Loucy (cell line): ENCODE results near the gene ENDOD1.

ENCODE experiments used
- H2AFZ ChIP-seq: fragments of 200-600 bp; sonication (generic); 2 replicates; pipeline ENCODE4 v1.6.0; 2016; ENCODE audit warnings: antibody characterized with exemption, mild to moderate bottlenecking, low read length, moderate library complexity
- H3F3A ChIP-seq: fragments of 200-600 bp; 2 replicates; pipeline ENCODE4 v1.6.0; 2016; ENCODE audit warnings: antibody characterized with exemption, low read depth, mild to moderate bottlenecking
- H3K27me3 ChIP-seq: fragments of 200-600 bp; sonication (generic); 2 replicates; pipeline ENCODE4 v1.6.1; 2014; ENCODE audit warnings: low read length, mild to moderate bottlenecking; ENCODE audit not compliant: insufficient read depth, poor library complexity, severe bottlenecking
- H3K36me3 ChIP-seq: fragments of 200-600 bp; sonication (generic); 2 replicates; pipeline ENCODE4 v1.6.1; 2016; ENCODE audit warnings: low read length; ENCODE audit not compliant: insufficient read depth
- H3K4me1 ChIP-seq: fragments of 200-600 bp; sonication (generic); 2 replicates; pipeline ENCODE4 v1.5.1; 2014; ENCODE audit warnings: low read length, mild to moderate bottlenecking; ENCODE audit not compliant: insufficient read depth, poor library complexity, severe bottlenecking
- H3K4me2 ChIP-seq: fragments of 200-600 bp; sonication (generic); 2 replicates; pipeline ENCODE4 v1.6.0; 2014; ENCODE audit warnings: antibody characterized with exemption, low read length, low read depth, mild to moderate bottlenecking; ENCODE audit not compliant: poor library complexity, severe bottlenecking
- H3K4me3 ChIP-seq: fragments of 200-600 bp; sonication (generic); 2 replicates; pipeline ENCODE4 v1.5.1; 2014; ENCODE audit warnings: low read length, mild to moderate bottlenecking, mixed read lengths; ENCODE audit not compliant: poor library complexity, severe bottlenecking
- H3K79me2 ChIP-seq: fragments of 200-600 bp; sonication (generic); 2 replicates; pipeline ENCODE4 v1.6.1; 2014; ENCODE audit warnings: low read length; ENCODE audit not compliant: insufficient read depth
- H3K9ac ChIP-seq: fragments of 200-600 bp; sonication (generic); 2 replicates; pipeline ENCODE4 v1.6.0; 2014; ENCODE audit warnings: mild to moderate bottlenecking, low read depth, low read length, moderate library complexity; ENCODE audit not compliant: poor library complexity, severe bottlenecking
- H3K9me2 ChIP-seq: fragments of 200-600 bp; sonication (generic); replicated peaks from 2 replicates; pipeline ENCODE4 v1.6.1; 2016; ENCODE audit warnings: low read depth, low read length, mixed read lengths
- H3K9me3 ChIP-seq: fragments of 200-600 bp; sonication (generic); 2 replicates; pipeline ENCODE4 v1.6.1; 2014; ENCODE audit warnings: mild to moderate bottlenecking, antibody characterized with exemption, low read length, low read depth; ENCODE audit not compliant: insufficient read depth
- H4K20me1 ChIP-seq: fragments of 200-600 bp; sonication (generic); 2 replicates; pipeline ENCODE4 v1.6.0; 2014; ENCODE audit warnings: antibody characterized with exemption, low read length, mild to moderate bottlenecking; ENCODE audit not compliant: insufficient read depth, poor library complexity, severe bottlenecking
- CTCF ChIP-seq: fragments of 200-600 bp; sonication (generic); conservative IDR thresholded peaks from 2 replicates; pipeline ENCODE4 v1.5.1; 2014; ENCODE audit warnings: mild to moderate bottlenecking, antibody characterized with exemption, low read length
- EZH2phosphoT487 ChIP-seq: fragments of 200-600 bp; IDR thresholded peaks from 2 replicates; pipeline ENCODE4 v1.6.1; 2018; ENCODE audit warnings: antibody characterized with exemption, mild to moderate bottlenecking, moderate library complexity, borderline replicate concordance

The ENDOD1 gene

GRCh38 chr11:95092549-95093324 is 3.1 kb downstream of the ENDOD1 start:
- H3K4me2 ChIP-seq, result peak overlapping the region; percentile 97
- TF ChIP-seq CTCF (peak; percentile 76), EZH2phosphoT487 (no peak)
- H3K27me3 ChIP-seq, result no peaks in the 10 kb centered on the region
- H3K79me2 ChIP-seq, result peaks cover 57% of the 10 kb centered on the region
- no peaks in the 10 kb centered on the region for H3K36me3 ChIP-seq
- peak overlapping the region; percentile 86 for H3K9ac ChIP-seq
- H3K9me2 ChIP-seq, result no peaks in the 10 kb centered on the region
- peaks cover 3% of the 10 kb centered on the region for H4K20me1 ChIP-seq
- peak overlapping the region; percentile 92 for H3K4me3 ChIP-seq
- H2AFZ ChIP-seq, result no peak overlapping the region
- peaks cover 5% of the 10 kb centered on the region; the same call in 1 of the 2 replicates for H3F3A ChIP-seq
- peaks cover 80% of the 10 kb centered on the region for H3K4me1 ChIP-seq
- H3K9me3 ChIP-seq, result no peaks in the 10 kb centered on the region

- Histone ChIP-seq H2AFZ (0 out of 2 replicates have a peak overlapping the region, but pooled peaks have one; percentile 34), H3K9me2 (no peaks in the 10 kb centered on the region), H3K79me2 (peaks cover 65% of the 10 kb centered on the region), H4K20me1 (peaks cover 3% of the 10 kb centered on the region), H3K27me3 (no peaks in the 10 kb centered on the region), H3K9ac (peak overlapping the region; percentile 86), H3K4me2 (peak overlapping the region; percentile 97), H3K36me3 (no peaks in the 10 kb centered on the region), H3K4me3 (peak overlapping the region; percentile 92), H3F3A (peaks cover 5% of the 10 kb centered on the region; the same call in 1 of the 2 replicates), H3K9me3 (no peaks in the 10 kb centered on the region), H3K4me1 (peaks cover 87% of the 10 kb centered on the region)
- TF ChIP-seq EZH2phosphoT487 (no peak), CTCF (no peak)
Observed at GRCh38 chr11:95093548-95093947, 3.9 kb downstream of the ENDOD1 start.

- Histone ChIP-seq H3K9ac (peak overlapping the region; percentile 60), H3K4me3 (peak overlapping the region; percentile 65), H3F3A (peaks cover 5% of the 10 kb centered on the region; the same call in 1 of the 2 replicates), H3K79me2 (peaks cover 73% of the 10 kb centered on the region), H3K4me2 (peak overlapping the region; percentile 80), H4K20me1 (peaks cover 3% of the 10 kb centered on the region), H3K9me2 (no peaks in the 10 kb centered on the region), H3K4me1 (peaks cover 95% of the 10 kb centered on the region), H2AFZ (no peak overlapping the region), H3K27me3 (no peaks in the 10 kb centered on the region), H3K9me3 (no peaks in the 10 kb centered on the region), H3K36me3 (no peaks in the 10 kb centered on the region)
- TF ChIP-seq CTCF (no peak), EZH2phosphoT487 (no peak)
Observed at GRCh38 chr11:95095858-95096587, 6.4 kb downstream of the ENDOD1 start.
